HG03060 (cell line): ENCODE results near the gene KIF27.
"Not testable (repeated sequence)": the region's sequence is repeated elsewhere in the genome, so short reads cannot be mapped to it uniquely, and the experiment has no call there.

ENCODE experiments used
- ATAC-seq: cut with Tn5 transposase; IDR thresholded peaks from one replicate; pipeline ENCODE4 v1.9.1; 2021; ENCODE audit warnings: low read depth, moderate number of reproducible peaks; ENCODE audit not compliant: unreplicated experiment

Gene KIF27

GRCh38 chr9:83934569-83935275, 13.5 kb upstream of the KIF27 start:
- ATAC-seq: no peak

- no peak for ATAC-seq
Observed at GRCh38 chr9:83933790-83934189, 12.6 kb upstream of the KIF27 start.

GRCh38 chr9:83932851-83933250, 11.6 kb upstream of the KIF27 start:
- no peak for ATAC-seq

DNA sequence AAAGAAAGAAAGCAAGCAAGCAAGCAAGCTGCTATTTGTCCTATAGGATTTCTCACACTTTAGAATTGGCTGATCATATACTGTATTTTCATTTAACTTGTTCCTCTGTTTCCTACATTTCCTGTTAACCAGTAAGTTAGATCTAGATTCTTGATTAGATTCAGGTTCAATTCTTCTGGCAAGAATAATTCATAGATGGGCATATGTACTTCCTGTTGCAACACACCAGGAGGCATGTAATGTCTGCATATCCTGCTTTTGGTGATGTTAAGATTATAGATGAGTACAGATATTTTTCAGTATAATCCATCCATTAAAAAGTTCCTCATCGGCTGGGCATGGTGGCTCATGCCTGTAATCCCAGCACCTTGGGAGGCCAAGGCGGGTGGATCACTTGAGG, 10.8 kb upstream of the KIF27 start:
- no peak for ATAC-seq

- no peak for ATAC-seq
Observed at GRCh38 chr9:83930881-83931280, 9.6 kb upstream of the KIF27 start.

DNA sequence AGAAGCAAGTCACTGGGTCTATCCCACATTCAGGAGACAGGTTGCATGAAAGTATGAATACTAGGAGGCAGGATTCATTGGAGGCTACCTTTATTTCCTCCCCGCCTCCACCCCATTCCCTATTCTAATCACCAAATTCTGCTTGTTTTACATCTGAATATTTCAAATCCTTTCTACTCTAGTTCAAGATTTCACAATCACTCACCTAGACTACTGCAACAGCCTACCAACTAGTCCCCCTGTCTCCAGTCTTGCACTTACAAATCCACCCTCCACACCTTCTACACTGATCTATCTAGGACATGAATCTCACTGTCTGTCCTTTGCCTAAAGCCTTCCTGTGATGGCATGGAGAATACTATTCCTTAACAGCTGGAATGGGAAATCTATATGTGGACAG, 6.4 kb upstream of the KIF27 start:
- ATAC-seq: no peak

DNA sequence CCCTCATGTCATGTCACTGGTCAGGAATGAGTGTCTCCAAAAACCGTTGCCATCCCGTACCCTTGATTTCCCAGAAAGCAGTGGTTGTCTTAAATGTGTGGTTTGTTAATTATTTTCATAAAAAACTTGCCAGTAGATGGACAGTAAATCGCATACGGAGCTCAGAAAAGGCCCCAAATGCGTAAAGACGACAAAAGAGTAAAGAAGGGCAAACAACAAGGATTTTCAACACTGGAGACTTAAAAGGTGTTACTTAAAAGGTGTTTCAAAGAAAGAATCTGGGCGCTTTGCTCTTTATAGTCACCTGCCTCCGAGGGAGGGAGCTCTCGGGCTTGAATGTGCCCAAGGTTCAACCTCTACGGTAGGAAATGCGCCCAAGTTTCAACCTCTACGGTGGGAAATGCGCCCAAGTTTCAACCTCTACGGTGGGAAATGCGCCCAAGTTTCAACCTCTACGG, 734 bp downstream of the KIF27 start:
- ATAC-seq: peak; percentile 10

GRCh38 chr9:83919111-83919510, 2.1 kb downstream of the KIF27 start:
- no peak for ATAC-seq

DNA sequence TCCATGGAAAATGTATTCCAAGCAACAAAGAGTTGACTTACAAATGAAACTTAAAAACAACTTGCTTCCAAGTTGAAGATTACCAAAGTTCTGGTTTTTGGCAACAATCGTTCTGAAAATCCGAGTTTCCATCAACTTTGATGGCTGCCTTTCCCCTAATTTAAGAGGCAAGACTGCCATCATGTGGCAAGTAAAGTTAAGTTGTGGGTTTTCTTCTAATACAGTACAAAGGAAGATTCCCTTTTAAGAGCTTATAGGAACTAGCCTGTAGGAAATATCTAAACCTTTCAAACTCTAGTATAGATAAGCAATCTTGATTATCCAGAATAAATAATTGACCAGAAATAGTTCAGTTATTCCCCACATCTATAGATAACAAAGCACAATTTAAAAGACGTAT, 9.0 kb downstream of the KIF27 start:
- not testable (repeated sequence) for ATAC-seq

GRCh38 chr9:83906144-83906543, 15.1 kb downstream of the KIF27 start:
- no peak for ATAC-seq

GRCh38 chr9:83900615-83901014, 20.6 kb downstream of the KIF27 start:
- ATAC-seq: not testable (repeated sequence)

GRCh38 chr9:83894301-83894700, 26.9 kb downstream of the KIF27 start:
- ATAC-seq: not testable (repeated sequence)

DNA sequence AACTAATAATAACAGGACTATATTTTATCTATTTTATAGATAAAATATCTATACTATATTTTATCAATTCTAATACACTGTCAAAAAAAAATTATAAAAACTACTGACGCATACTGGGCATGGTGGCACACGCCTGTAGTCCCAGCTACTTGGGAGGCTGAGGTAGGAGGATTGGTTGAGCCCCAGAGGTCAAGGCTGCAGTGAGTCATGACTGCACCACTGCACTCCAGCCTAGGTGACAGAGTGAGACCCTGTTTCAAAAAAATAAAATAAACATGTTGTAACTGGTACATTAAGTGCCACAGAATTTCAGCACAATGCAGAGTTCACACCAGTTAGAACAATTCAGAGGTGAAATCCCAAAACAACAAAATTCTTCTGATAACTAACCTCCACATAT, 34.7 kb downstream of the KIF27 start:
- not testable (repeated sequence) for ATAC-seq

DNA sequence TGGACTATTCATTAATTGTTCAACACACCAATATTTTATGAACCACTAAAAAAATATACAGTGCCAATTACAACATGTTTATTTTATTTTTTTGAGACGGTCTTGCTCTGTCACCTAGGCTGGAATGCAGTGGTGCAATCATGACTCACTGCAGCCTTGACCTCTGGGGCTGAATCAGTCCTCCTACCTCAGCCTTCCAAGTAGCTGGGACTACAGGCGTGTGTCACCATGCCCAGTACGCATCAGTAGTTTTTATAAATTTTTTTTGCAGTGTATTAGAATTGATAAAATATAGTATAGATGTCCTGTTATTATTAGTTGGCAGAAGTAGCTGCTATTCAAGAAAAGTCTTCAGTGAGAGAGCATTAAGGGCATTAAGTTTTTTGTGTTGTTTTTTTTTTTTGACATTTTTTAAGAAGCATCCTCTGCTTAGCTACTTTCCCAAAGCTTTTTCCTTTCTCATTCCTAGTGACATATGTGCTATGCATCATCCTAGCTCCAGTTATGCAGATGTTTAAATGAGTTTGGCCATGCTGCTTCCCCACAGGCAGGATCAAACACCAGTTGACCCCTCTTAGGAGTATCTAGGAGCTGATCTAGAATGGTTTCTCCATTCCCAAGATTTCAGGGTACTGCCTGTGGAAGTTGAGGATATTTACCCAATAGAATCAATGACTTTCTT, 35.5 kb downstream of the KIF27 start:
- ATAC-seq: not testable (repeated sequence)

DNA sequence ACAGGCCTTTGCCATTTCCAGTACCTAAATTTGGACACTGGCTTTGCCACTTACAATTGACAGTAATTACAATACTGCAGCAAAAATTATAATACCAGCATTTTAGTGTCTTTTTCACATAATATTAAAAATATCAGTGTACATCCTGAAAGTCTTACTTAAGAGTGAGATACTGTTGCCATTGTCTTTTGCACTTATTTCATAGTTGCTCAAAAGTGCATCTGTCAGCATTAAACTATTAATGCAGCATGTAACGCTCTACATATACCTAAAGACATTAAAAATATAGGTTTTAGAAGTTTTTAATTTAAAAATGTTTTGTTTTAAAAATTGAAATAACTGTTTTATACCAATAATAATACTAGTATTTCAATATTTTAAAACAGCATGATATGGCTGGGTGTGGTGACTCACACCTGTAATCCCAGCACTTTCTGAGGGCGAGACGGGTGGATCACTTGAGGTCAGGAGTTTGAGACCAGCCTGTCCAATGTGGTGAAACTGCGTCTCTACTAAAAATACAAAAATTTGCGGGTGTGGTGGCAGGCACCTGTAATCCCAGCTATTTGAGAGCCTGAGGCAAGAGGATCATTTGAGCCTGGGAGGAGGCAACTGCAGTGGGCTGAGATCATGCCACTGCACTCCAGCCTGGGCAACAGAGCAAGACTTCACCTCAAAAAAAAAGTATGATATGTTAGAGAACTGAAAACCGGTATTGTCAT, 39.4 kb downstream of the KIF27 start:
- not testable (repeated sequence) for ATAC-seq

- not testable (repeated sequence) for ATAC-seq
Observed at GRCh38 chr9:83875559-83875958, 45.7 kb downstream of the KIF27 start.

GRCh38 chr9:83849895-83850294, 71.3 kb downstream of the KIF27 start:
- ATAC-seq: peak; percentile 47

DNA sequence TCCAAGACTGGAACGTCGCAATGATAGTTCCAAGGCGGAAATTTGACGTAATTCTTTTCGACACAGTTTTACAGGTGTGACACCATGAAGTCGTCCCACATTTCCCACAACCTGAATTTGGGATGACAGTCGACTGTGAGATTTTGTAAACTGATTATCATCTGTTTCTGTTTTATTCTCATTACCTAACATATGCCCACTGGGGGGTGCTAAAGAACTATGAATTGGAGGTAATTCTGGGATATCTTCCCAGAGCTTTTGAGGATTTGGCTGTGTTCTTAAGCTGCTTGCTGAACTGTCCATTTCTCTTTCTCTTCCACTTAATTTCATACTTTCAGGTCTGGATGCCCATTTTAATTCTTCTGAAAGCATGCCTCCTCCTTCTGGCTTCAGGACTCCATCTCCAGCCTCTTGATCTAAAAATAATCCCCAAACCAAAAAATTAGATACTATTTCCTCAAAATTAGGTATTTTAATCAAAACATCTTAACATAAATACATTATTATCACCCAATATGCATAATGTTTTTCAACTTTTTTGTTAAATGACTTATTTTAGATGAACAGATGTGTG, 84.1 kb downstream of the KIF27 start:
- ATAC-seq: not testable (repeated sequence)

DNA sequence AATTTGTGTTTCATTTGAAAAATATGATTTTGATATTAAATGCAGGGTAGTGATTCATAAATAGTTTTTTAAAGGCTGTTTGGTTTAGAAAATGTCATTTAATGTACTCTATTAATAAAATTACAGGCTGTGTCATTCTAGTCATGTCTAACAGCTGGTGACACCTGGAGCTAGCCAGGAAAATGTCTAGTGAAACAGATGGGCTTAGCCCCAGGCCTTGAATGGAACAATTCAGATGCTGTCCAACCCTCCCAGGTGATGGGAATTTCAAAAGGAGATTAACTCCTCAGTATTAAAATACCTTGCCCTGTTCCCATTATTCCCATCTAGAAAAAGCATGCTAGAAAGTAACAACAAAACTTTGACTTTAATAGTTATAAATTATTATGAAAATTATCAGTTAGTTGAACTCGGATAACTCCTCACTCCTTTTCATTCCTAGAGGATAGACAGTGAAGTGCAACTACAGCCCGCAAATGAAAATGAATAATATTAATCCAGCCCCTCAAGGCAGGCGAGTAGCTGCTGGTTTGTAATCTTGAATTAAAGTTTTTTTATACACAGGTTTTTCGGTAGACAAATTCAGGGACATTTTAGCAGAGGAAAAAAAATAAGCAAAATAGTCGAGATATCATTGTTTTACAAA, 90.7 kb downstream of the KIF27 start:
- ATAC-seq: not testable (repeated sequence)

DNA sequence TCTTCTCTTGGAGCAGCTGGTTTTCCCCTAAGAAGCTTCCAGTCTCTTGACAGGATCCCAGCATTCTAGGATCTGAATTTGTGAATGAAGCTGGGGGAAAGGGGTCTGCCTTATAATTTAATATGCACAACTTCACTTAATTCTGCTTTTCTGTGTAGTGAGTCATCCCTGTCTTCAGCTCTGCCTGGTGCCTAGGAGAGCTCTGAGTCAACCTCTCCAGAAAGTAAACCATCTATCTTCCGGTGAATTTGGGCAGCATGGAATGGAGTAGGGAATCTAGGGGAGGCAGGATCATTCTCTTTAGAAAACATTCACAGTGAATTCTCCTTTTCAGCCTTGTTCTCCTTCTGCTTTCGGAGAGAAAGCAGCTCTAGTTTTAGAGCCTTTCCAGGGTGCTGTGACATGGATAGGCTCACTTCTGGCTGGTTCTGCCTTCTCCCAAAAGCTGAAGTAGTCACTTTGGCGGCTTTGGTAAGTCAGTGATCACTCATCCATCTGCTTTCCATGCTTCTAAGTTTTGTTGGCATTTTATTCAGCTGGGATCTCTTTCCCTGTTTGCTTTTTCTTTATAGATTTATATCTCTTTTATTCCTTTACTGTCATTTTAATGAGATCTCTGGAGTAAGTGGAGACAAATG, 96.1 kb downstream of the KIF27 start:
- not testable (repeated sequence) for ATAC-seq
